Stimulated activated CD4-positive, alpha-beta T cell treated with anti-CD3 and anti-CD28 coated beads, Interleukin-2, amount 100 ng/mL, for 24 hours (primary cell): ENCODE data around the gene INSR.

Experiments used
- DNase-seq, 2 donors: peaks; one replicate each; pipeline ENCODE4 v3.0.0-alpha.2; 2020

The INSR gene

DNA sequence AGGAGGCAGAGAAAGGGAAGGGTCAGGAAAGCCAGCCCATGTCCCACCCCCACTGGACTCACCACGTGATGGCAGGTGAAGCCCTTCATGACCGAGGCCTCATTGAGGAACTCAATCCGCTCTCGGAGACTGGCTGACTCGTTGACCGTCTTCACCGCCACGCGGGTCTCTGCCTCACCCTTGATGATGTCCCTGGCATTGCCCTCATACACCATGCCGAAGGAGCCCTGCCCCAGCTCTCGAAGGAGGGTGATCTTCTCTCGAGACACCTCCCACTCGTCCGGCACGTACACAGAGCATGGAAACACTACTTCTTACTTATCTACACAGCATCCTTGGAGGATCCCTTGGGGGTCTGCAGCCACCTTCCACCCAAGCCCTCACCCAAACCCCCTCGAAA, 169.0 kb downstream of the INSR start:
- no peak for DNase-seq

DNA sequence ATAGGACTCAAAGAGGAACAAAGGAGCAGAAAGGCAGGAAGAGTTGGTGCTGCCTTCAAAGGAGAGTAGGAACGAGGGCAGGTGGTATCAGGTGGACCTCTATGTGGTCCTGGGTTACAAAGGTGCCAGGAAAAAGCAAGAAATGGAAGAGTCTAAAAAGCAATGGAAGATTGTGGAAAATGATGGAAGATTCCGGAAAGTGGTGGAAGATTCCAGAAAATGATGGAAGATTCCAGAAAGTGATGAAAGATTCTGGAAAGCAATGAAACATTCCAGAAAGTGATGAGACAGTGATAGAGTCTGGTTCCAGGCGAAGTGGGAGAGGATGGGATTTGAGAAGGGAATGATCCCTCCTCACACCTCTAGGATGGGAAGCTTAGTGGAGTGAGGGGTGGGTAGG, 169.4 kb downstream of the INSR start:
- no peak for DNase-seq

DNA sequence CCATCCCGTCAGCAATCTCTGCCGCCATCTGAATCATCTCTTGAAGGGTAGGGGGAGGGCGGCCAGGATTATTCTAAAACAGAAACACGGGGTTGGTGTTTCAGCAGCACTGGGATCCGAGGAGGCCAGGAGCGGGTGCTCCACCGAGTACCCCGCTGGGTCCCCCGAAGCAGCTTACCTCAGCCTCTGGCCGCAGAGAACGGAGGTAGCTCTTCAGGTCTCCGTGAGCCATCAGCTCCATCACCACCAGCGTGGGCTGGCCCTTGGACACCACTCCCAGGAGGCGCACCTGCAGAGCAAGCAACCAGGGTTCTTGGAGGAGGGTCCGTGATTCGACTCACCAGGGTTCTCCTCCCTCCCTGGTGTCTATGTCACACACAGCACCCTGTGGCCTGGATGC, 171.5 kb downstream of the INSR start:
- no peak for DNase-seq

DNA sequence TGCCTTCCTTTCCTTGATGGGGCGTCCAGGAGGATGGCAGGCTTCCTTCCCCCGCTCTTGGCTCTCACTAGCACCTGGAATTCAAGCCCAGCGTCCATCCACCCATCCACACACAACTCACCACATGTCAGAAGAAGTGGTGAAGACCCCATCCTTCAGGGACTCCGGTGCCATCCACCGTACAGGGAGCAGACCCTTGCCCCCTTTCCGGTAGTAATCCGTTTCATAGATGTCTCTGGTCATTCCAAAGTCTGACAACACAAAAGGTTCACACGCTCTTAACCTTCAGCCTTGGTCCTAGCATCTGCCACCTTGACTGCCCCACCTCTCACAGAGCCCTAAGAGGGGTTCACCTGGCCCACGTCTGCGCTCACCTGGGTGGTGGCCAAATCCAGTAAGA, 173.7 kb downstream of the INSR start:
- no peak for DNase-seq

DNA sequence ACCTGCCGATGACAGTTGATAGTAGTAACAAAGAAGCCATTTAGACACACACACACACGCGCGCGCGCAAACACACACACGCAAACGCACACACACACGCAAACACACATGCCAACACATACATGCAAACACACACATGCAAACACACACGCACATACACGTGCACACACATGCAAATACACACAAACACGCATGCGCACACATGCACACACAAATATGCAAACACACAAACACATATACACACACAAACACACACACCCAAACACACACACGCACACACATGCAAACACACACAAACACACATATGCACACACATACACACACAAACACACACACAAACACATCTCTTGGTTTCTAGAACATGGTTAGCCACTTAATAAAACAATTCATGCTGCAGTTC, 174.6 kb downstream of the INSR start:
- DNase-seq = no peak

DNA sequence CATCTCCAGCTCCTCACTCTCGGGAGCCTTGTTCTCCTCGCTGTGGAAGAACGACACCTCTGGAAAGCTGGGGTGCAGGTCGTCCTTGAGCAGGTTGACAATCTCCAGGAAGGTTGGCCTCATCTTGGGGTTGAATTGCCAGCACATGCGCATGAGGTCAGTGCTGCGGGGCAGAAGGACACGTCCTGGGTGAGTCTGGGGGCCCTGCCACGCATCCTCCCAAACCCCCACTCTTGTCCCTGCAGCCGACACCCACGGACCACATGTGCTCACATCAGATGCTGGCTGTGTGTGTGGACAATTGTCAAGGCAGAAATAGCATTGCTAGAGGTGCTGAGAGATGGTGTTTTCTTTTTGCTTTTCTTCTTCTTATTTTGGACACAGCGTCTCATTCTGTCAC, 177.0 kb downstream of the INSR start:
- no peak for DNase-seq

DNA sequence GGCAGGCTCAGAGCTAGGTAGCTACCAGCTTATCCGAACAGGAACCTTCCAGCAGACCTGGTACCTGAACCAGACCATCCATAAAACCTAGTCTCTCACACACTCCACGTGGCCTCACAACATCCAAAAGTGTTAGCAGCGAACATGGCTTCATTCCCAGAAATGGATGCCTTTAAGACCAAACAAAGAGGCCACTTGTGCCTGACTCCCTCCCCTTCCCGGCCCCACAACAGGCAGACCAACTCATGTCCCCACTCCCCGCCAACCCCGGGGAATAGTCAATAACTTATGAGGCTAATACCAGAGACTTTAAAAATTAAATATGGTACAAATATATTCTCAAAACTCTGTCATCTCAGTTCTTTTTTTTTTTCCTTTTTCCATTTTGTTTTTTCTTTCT, 178.5 kb downstream of the INSR start:
- no peak for DNase-seq

DNA sequence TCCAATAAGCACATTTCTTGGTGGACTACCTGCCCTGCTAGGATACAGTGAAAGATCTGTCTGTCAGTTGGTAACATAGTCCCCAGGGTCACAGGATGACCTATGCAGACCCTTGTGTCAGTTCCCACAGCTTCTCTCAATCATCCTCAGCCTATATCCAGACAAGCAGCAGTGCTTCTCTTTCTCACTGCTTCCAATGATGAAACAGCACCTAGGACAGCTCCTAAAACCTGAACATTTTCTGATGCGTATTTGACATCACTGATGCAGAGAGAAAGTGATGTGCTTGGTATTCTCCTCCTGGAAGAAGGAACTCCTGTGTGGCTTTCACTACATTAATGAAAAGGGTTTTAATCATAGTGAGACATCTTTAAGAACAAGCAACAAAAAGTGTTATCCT, 181.0 kb downstream of the INSR start:
- no peak for DNase-seq

DNA sequence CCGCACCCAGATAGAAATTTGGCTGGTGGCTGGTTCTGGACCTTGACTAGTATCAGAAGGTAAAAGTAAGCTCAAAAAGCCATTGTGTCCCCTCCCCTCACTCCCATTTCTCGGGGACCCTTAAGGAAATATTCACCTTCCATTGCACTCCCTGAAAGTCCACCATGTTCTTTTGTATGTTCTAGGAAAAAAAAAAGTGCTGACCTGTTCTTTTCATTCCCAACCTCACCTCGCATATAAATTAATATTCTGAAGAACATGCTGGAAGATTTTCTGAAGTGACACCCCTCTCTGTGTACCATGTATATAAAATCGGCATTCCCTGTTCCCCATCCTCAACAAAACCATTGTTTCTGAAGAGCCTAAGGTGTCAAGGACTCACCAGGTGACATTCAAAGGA, 181.5 kb downstream of the INSR start:
- no peak for DNase-seq

DNA sequence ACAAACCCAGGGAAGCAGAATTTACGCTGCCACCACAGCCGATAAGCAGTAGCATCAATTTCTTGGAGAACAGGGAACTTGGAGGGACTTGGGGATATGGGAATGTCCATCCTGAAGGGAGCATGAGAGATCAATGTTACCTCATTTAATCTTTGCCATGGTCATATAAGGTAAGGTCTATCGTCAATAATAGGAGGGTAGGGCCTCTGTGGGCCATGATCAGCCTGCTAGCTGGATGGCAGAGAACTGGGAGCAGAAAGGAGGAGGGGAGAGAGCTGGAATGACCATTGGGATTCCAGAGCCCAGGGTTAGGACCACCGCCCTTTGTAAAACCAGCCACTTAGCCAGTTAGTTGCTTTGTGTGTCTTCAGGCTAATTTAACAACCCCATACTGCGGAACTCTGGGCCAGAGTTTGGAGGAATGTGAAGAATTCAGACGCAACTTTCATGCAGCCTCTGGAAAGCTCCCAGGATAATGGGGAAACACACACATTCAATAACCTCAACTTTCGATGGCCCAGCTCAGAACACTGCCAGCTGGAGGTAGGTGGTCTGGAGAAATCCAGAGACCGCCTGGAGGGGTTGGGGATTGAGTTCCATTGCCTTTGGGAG, 184.4 kb downstream of the INSR start:
- DNase-seq = no peak

DNA sequence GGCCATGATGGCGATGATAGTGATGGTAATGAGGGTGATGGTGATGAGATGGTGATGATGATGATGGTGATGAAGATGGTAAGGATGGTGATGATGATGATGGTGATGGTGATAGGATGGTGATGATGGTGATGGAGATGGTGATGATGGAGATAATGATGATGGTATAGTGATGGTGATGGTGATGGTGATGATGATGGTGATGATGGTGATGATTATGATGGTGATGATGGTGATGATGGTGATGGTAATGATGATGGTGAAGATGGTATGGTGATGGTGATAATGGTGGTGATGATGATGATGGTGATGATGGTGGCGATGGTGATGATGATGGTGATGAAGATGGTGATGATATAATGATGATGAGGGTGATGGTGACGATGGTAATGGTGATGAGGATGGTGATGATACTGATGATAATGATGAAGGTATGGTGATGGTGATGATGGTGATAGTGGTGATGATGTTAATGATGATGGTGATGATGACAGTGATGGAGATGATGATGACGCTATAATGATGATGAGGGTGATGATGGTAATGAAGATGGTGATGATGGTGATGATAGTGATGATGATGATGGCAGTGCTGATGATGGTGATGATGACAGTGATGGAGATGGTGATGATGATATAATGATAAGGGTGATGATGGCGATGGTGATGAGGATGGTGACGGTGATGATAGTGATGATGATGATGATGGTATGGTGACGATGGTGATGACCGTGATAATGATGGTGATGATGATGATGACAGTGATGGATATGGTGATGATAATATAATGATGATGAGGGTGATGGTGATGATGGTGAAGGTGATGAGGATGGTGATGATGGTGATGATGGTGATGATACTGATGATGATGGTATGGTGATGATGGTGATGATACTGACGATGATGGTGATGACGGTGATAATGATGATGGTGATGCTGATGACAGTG, 187.2 kb downstream of the INSR start:
- no peak for DNase-seq

DNA sequence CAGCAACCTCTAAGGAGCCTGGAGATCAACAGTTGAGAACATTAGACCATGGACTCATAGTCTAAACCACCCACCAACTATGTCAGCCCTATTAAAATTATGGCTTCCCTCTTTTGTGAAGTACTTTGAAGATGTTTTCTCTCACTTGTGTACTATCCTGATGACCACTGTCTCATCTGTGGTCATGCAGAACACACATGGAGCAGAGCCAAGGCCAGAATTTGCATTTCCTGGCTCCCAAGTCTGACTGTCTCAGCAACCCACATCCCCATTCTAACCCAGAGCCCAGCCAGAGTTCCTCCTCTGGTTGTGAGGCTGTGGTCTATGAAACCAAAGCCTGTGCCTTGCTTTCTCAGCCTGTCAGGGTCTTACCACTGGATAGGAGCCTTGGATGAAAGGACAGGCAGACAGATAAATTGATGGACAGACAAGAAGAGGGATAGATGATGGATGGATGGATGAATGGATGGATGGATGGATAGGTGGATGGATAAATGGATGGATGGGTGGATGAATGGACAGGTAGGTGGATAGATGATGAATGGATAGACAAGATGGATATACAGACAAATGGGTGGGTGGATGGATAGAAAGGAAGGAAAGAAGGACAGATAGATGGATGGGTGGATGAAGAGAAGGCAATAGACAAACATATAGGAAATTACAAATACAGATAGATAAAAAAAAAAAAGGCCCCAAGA, 189.3 kb downstream of the INSR start:
- DNase-seq = no peak

DNA sequence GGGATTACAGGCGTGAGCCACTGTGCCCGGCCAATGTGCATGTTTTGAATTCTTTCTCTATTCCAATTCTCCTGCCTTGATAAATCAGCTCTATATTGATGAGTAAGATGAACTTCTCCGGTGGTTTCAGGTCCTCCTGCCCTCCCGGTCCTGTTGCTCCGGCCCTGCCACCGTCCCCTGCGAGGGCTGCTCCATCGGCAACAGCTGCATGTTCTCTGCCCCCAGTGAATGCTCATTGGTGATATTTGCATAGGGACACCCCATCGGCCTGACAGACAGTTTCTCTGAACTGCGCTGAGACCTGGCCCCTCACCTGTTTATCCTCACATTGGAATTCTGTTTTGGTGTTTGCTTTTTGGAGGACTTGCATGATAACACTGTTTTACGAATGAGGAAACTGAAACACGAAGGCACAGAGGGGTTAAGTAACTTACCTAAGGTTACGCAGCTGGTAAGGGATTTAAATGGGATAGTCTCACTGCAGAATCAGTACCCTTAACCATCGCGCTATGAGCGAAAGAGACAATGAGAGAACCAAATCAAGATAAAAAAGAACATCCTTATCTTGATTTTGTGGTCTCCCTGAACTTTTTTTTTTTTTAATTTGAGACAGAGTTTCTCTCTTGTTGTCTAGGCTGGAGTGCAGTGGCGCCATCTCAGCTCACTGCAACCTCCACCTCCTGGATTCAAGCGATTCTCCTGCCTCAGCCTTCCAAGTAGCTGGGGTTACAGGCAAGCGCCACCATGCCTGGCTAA, 192.5 kb downstream of the INSR start:
- no peak for DNase-seq

DNA sequence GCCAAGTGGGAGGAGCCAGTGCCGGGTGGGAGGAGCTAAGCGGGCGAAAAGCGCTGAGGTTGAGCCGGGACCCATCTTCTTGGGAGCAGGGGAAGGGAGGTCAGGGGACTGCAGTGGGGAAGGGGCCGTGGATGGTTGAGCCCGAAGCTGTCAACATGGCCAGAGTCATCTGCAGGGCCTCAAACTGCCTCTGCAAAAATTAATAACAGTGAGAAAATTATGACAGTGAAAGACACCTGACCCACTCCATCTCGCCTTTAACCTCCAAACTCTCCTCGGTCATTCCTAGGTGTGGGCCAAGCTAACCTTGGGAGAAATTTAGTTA, 194.7 kb downstream of the INSR start:
- DNase-seq = peak in 1 of 2 donors; percentile 90

DNA sequence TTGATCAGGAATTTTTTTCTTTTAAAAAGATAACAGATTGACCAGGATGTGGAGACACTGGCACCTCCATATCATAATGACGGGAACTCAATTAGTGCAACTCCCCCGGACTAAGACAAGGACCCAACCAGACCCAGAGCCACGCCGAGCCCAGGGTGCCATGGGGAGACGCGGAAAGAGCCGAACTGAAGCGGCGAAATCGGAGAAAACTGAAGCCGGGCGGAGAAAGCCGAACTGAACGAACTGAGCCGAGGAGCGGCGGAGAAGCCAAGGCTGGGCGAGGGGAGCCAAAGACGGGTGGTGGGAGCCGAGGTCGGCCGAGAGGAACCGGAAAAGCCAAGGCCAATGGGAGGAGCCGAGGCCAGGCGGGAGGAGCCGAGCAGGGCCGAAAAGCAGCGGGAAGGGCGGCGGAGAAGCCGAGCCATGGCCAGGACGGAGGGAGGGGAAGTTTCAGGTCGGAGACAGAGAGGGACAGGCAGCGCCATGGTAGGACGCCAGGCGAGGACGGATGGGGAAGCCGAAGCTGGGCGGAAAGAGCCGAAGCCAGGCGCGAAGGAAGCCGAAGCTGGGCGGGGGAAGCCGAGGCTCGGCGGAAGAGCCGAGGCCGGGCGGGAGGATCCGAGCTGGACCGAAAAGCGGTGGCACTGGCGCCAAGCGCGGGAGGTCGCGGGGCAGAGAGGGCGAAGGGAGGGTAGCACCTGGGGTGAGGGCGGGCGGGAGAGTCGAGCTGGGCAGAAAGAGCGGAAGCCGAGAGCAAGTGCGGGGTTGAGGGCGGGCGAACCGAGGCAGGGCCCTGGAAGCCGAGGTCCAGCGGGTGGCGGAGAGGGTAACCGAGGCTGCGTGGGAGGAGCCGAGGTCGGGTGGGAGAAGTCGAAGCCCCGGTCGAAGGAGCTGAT, 195.3 kb downstream of the INSR start:
- DNase-seq = peak; percentile 89 to 91

DNA sequence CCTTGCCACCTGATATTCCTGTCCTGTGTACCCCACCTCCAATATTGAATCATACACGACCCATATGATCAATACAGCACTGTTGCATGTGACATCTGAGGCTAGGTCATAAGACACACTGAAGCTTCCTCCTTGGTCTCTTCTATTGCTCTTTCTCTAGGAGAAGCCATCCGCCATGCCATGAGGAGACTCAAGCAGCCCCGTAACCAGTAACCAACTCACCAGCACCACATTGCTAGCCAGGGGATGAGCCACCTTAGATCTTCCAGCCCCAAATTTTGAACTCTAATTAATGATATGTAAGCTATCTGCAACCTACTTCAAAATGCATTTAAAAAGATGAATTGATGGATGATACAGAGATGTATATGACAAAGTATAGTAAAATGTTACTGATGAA, 196.1 kb downstream of the INSR start:
- no peak for DNase-seq

DNA sequence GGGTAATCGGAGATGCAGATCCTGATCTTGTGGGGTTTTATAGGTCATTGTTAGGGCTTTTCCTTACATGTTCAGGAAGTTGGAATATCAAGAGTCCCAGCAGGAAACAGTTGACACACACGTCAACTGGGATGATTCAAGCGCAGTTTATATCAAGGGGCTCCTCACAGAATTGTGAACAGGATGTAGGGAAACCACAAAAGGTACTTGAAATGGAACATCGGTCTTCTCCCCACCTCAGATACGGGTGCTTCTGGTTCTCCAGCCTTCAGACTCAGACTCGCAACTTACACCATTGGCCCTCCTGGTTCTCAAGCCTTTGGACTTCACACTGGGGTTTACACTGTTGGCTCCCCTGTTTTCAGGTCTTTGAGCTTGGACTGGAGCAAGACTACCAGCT, 205.2 kb downstream of the INSR start:
- no peak for DNase-seq

DNA sequence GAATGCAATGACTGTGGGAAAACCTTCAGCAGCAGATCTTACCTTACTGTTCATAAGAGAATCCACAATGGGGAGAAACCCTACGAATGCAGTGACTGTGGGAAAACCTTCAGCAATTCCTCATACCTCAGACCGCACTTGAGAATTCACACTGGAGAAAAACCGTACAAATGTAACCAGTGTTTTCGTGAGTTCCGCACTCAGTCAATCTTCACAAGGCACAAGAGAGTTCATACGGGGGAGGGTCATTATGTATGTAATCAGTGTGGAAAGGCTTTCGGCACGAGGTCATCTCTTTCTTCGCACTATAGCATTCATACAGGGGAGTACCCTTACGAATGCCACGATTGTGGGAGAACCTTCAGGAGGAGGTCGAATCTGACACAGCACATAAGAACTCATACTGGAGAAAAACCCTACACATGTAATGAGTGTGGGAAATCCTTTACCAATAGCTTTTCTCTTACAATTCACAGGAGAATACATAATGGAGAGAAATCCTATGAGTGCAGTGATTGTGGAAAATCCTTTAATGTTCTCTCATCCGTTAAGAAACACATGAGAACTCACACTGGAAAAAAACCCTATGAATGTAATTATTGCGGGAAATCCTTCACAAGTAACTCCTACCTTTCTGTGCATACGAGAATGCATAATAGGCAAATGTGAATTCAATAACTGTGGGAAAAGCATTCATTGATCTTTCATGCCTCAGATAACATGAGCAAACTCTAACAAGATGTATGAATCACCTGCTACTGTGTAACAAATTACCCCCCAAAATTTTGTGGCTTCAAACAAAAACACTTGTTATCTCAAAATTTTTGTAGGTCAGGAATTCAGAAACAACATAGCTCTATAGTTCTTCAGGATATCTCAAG, 210.9 kb downstream of the INSR start:
- no peak for DNase-seq

DNA sequence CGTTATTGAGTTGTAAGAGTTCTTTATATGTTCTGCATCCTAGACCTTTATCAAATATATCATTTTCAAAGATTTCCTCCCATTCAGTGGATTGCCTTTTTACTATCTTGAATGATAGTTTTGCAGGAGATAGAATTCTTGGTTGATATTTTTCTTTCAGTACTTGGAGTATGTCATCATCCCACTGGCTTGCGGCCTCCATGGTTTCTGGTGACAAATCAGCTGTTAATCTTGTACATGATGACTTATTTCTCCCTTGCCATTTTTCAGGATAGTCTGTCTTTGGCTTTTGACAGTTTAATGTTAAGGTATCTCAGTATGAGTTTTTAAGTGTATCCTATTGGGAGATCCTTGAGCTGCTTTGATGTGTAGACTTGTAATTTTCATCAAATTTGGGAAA, 216.2 kb downstream of the INSR start:
- DNase-seq = no peak

DNA sequence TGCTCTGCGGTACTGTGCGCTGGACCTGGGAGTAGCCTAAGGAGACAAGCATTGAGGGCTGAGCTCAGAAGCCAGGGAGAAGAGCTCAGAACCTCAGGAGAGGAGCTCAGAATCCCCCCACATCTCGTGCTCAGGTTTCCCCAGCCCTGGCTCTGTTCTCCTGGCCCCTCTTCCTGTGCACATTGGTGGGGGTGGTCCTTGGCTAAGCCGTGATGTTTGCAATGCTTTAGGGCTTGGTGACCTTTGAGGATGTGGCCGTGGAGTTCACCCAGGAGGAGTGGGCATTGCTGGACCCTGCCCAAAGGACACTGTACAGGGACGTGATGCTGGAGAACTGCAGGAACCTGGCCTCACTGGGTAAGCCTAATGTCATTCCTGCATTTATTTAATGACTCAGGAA, 218.1 kb downstream of the INSR start:
- DNase-seq = no peak

DNA sequence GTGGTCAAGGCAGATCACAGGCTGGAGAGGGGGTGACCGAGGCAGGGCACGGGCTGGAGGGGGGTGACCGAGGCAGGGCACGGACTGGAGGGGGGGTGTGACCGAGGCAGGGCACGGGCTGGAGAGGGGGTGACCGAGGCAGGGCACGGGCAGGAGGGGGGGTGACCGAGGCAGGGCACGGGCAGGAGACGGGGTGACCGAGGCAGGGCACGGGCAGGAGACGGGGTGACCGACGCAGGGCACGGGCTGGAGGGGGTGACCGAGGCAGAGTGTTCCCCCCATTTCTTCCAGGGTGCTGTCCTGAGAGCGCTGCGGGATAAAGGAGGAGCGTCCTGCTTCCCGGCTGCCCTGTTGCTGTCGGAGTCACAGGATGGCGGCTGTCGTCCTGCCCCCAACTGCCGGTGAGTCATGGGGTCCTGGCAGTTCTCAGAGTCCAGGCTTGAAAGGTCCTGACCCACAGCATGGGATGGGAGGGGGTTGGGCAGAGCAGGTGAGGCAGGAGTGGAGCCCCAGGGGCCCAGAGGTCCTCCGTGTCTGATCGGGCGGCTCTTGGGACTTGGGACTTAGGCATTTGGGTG, 219.4 kb downstream of the INSR start:
- no peak for DNase-seq
